ENCODE measurements around the gene TDRD10.
"Not testable (repeated sequence)": the region's sequence is repeated elsewhere in the genome, so short reads cannot be mapped to it uniquely, and the experiment has no call there.

The TDRD10 gene

GRCh38 chr1:154479764-154480421, 22.1 kb upstream of the TDRD10 start:
- no peak for DNase-seq (ENCODE audit: low read depth)

GRCh38 chr1:154481053-154481452, 21.0 kb upstream of the TDRD10 start:
- DNase-seq (ENCODE audit: low read depth), result no peak

GRCh38 chr1:154483941-154484803, 17.8 kb upstream of the TDRD10 start:
- DNase-seq (ENCODE audit: low read depth), result no peak

- no peak for DNase-seq (ENCODE audit: low read depth)
Observed at GRCh38 chr1:154485106-154485505, 16.9 kb upstream of the TDRD10 start.

- DNase-seq (ENCODE audit: low read depth), result no peak
Observed at GRCh38 chr1:154485910-154486496, 16.0 kb upstream of the TDRD10 start.

- DNase-seq (ENCODE audit: low read depth), result not testable (repeated sequence)
Observed at GRCh38 chr1:154486756-154487155, 15.3 kb upstream of the TDRD10 start.

- no peak for DNase-seq (ENCODE audit: low read depth)
Observed at GRCh38 chr1:154488922-154489321, 13.1 kb upstream of the TDRD10 start.

- no peak for DNase-seq (ENCODE audit: low read depth)
Observed at GRCh38 chr1:154489695-154490274, 12.2 kb upstream of the TDRD10 start.

GRCh38 chr1:154490317-154490716, 11.7 kb upstream of the TDRD10 start:
- no peak for DNase-seq (ENCODE audit: low read depth)

GRCh38 chr1:154492115-154492514, 9.9 kb upstream of the TDRD10 start:
- no peak for DNase-seq (ENCODE audit: low read depth)

GRCh38 chr1:154493276-154493675, 8.7 kb upstream of the TDRD10 start:
- DNase-seq (ENCODE audit: low read depth), result no peak

GRCh38 chr1:154495496-154496273, 6.3 kb upstream of the TDRD10 start:
- no peak for DNase-seq (ENCODE audit: low read depth)

GRCh38 chr1:154496383-154496782, 5.6 kb upstream of the TDRD10 start:
- no peak for DNase-seq (ENCODE audit: low read depth)

- no peak for DNase-seq (ENCODE audit: low read depth)
Observed at GRCh38 chr1:154497026-154497806, 4.8 kb upstream of the TDRD10 start.

- DNase-seq (ENCODE audit: low read depth), result no peak
Observed at GRCh38 chr1:154499446-154499845, 2.6 kb upstream of the TDRD10 start.

- DNase-seq (ENCODE audit: low read depth), result no peak
Observed at GRCh38 chr1:154500533-154500932, 1.5 kb upstream of the TDRD10 start.

- DNase-seq (ENCODE audit: low read depth), result no peak
Observed at GRCh38 chr1:154501423-154502065, 475 bp upstream of the TDRD10 start.

- DNase-seq (ENCODE audit: low read depth), result no peak
Observed at GRCh38 chr1:154502744-154503115, 711 bp downstream of the TDRD10 start.

- no peak for DNase-seq (ENCODE audit: low read depth)
Observed at GRCh38 chr1:154503898-154504297, 1.9 kb downstream of the TDRD10 start.

- no peak for DNase-seq (ENCODE audit: low read depth)
Observed at GRCh38 chr1:154512760-154513159, 10.7 kb downstream of the TDRD10 start.
